KMS-11 (cell line): ENCODE data around the gene MRI1.
A peak's percentile ranks its signal among the peaks of the same experiment; 100 is the strongest.

Source experiments
- H2AFZ ChIP-seq: fragments of 200-600 bp; sonication (generic); 2 replicates; pipeline ENCODE4 v1.6.1; 2016; ENCODE audit warnings: antibody characterized with exemption, mixed run types, low read depth
- H3K27ac ChIP-seq: fragments of 200-600 bp; sonication (generic); 2 replicates; pipeline ENCODE4 v1.6.1; 2016; ENCODE audit warnings: mild to moderate bottlenecking, mixed run types
- H3K27me3 ChIP-seq: fragments of 200-600 bp; sonication (generic); 2 replicates; pipeline ENCODE4 v1.6.1; 2017; ENCODE audit warnings: mild to moderate bottlenecking, low read depth, mixed run types, moderate library complexity; ENCODE audit not compliant: insufficient read depth
- H3K36me3 ChIP-seq: fragments of 200-600 bp; sonication (generic); 2 replicates; pipeline ENCODE4 v1.6.1; 2017; ENCODE audit warnings: mild to moderate bottlenecking, mixed run types; ENCODE audit not compliant: insufficient read depth
- H3K4me1 ChIP-seq: fragments of 200-600 bp; sonication (generic); 2 replicates; pipeline ENCODE4 v1.6.1; 2016; ENCODE audit warnings: mild to moderate bottlenecking, low read depth, mixed run types; ENCODE audit not compliant: poor library complexity, severe bottlenecking
- H3K4me2 ChIP-seq: fragments of 200-600 bp; sonication (generic); 2 replicates; pipeline ENCODE4 v1.7.0; 2016; ENCODE audit warnings: mild to moderate bottlenecking, mixed run types
- H3K4me3 ChIP-seq: fragments of 200-600 bp; sonication (generic); IDR thresholded peaks from 2 replicates; pipeline ENCODE4 v1.6.1; 2017; ENCODE audit warnings: low read depth, low read length, mixed read lengths; ENCODE audit not compliant: insufficient read depth
- H3K79me2 ChIP-seq: fragments of 200-600 bp; sonication (generic); 2 replicates; pipeline ENCODE4 v1.6.1; 2016; ENCODE audit warnings: low read depth, mixed run types; ENCODE audit not compliant: insufficient read depth
- H3K9ac ChIP-seq: fragments of 200-600 bp; sonication (generic); 2 replicates; pipeline ENCODE4 v1.6.1; 2016; ENCODE audit warnings: mild to moderate bottlenecking, mixed run types
- H4K20me1 ChIP-seq: fragments of 200-600 bp; sonication (generic); 2 replicates; pipeline ENCODE4 v1.6.1; 2016; ENCODE audit warnings: mild to moderate bottlenecking, mixed run types; ENCODE audit not compliant: insufficient read depth
- TF ChIP-seq, protein P1 (sequence below): fragments of 200-600 bp; sonication (generic); conservative IDR thresholded peaks from 2 replicates; pipeline ENCODE4 v1.6.1; 2017; ENCODE audit warnings: low read depth, mild to moderate bottlenecking, antibody characterized with exemption, low read length, moderate library complexity, mixed read lengths

MRI1 gene

GRCh38 chr19:13817615-13818371 lies 53.5 kb downstream of the MRI1 start:
- Histone ChIP-seq H3K27me3 (no peaks in the 10 kb centered on the region), H3K36me3 (no peaks in the 10 kb centered on the region), H3K9ac (peak overlapping the region; percentile 45; the same call in 1 of the 2 replicates)

GRCh38 chr19:13819238-13819637 lies 54.9 kb downstream of the MRI1 start:
- no peaks in the 10 kb centered on the region for H3K4me1 ChIP-seq
- H3K27ac ChIP-seq, result no peak overlapping the region
- no peaks in the 10 kb centered on the region for H3K27me3 ChIP-seq
- no peak overlapping the region for H3K4me2 ChIP-seq
- H3K9ac ChIP-seq, result no peak overlapping the region
- H4K20me1 ChIP-seq, result no peaks in the 10 kb centered on the region
- no peak overlapping the region for H3K4me3 ChIP-seq
- TF ChIP-seq, protein P1, sequence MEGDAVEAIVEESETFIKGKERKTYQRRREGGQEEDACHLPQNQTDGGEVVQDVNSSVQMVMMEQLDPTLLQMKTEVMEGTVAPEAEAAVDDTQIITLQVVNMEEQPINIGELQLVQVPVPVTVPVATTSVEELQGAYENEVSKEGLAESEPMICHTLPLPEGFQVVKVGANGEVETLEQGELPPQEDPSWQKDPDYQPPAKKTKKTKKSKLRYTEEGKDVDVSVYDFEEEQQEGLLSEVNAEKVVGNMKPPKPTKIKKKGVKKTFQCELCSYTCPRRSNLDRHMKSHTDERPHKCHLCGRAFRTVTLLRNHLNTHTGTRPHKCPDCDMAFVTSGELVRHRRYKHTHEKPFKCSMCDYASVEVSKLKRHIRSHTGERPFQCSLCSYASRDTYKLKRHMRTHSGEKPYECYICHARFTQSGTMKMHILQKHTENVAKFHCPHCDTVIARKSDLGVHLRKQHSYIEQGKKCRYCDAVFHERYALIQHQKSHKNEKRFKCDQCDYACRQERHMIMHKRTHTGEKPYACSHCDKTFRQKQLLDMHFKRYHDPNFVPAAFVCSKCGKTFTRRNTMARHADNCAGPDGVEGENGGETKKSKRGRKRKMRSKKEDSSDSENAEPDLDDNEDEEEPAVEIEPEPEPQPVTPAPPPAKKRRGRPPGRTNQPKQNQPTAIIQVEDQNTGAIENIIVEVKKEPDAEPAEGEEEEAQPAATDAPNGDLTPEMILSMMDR, result no peak
- no peaks in the 10 kb centered on the region for H3K79me2 ChIP-seq
- no peaks in the 10 kb centered on the region for H3K36me3 ChIP-seq
- H2AFZ ChIP-seq, result no peak overlapping the region

More at GRCh38 chr19:13817615-13818371, 53.5 kb downstream of the MRI1 start:
- Histone ChIP-seq H4K20me1 (no peaks in the 10 kb centered on the region), H3K79me2 (no peaks in the 10 kb centered on the region), H2AFZ (peak overlapping the region; percentile 30; the same call in 1 of the 2 replicates), H3K4me1 (no peaks in the 10 kb centered on the region), H3K4me3 (no peak overlapping the region), H3K4me2 (no peak overlapping the region), H3K27ac (peak overlapping the region; percentile 62)
- TF ChIP-seq, protein P1, result no peak

DNA sequence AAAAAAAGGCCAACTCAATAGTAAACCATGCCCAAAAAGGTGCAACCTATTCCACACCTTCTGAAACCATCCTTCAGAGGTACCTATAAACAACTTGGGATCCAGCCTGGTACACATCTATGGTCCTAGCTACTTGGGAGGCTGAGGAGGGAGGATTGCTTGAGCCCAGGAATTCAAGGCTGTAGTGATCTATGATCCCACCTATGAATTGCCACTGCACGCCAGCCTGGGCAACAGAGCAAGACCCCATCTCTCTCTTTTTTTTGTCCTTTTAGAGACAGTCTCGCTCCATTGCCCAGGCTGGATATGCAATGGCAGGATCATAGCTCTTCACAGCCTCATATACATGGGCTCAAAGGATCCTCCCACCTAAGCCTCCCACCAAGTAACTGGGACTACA lies 57.0 kb downstream of the MRI1 start:
- Histone ChIP-seq H3K9ac (no peak overlapping the region), H3K4me1 (no peaks in the 10 kb centered on the region), H4K20me1 (no peaks in the 10 kb centered on the region), H3K36me3 (no peaks in the 10 kb centered on the region), H3K4me2 (no peak overlapping the region), H3K27me3 (no peaks in the 10 kb centered on the region), H3K4me3 (no peak overlapping the region), H3K79me2 (no peaks in the 10 kb centered on the region), H3K27ac (no peak overlapping the region), H2AFZ (no peak overlapping the region)
- TF ChIP-seq, protein P1, result no peak

DNA sequence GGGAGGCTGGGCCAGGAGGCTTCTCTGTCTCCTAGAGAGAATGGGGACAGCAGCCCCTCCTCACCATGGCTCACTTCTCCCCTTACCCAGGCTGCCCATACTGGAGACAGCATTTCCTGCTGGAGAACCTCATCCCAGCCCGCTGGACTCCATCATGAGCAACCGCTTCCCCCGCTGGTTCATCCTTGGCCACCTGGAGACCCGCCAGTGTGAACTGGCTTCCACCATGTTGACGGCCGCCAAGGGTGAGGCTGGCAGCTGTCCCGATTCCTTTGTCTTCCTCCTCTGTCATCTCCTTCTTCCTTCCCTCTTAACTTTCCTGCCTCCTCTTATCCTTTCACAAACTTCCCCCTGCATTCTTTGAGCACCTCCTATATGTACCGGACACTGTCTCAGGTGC lies 58.9 kb downstream of the MRI1 start:
- no peak overlapping the region for H3K9ac ChIP-seq
- H3K4me2 ChIP-seq, result no peak overlapping the region
- H3K4me3 ChIP-seq, result no peak overlapping the region
- no peaks in the 10 kb centered on the region for H3K79me2 ChIP-seq
- no peaks in the 10 kb centered on the region for H3K36me3 ChIP-seq
- no peaks in the 10 kb centered on the region for H3K27me3 ChIP-seq
- no peak overlapping the region for H2AFZ ChIP-seq
- no peaks in the 10 kb centered on the region for H3K4me1 ChIP-seq
- H3K27ac ChIP-seq, result no peak overlapping the region
- no peaks in the 10 kb centered on the region for H4K20me1 ChIP-seq
- TF ChIP-seq, protein P1, result no peak
